Measurements from ENCODE around the gene SH3RF3.

The SH3RF3 gene

GRCh38 chr2:109486711-109487535 lies 357.9 kb downstream of the SH3RF3 start:
- no peak for DNase-seq

GRCh38 chr2:109487536-109487869 lies 358.5 kb downstream of the SH3RF3 start:
- DNase-seq = no peak

GRCh38 chr2:109487871-109488655 lies 359.1 kb downstream of the SH3RF3 start:
- no peak for DNase-seq

GRCh38 chr2:109489296-109489695 lies 360.3 kb downstream of the SH3RF3 start:
- no peak for DNase-seq

GRCh38 chr2:109493176-109493935 lies 364.4 kb downstream of the SH3RF3 start:
- no peak for DNase-seq

- no peak for DNase-seq
Observed at GRCh38 chr2:109494351-109494750, 365.3 kb downstream of the SH3RF3 start.

- no peak for DNase-seq
Observed at GRCh38 chr2:109497463-109497862, 368.5 kb downstream of the SH3RF3 start.

GRCh38 chr2:109497911-109498870 lies 369.2 kb downstream of the SH3RF3 start:
- no peak for DNase-seq

- DNase-seq = no peak
Observed at GRCh38 chr2:109498906-109499305, 369.9 kb downstream of the SH3RF3 start.

- DNase-seq = no peak
Observed at GRCh38 chr2:109499566-109499965, 370.6 kb downstream of the SH3RF3 start.

GRCh38 chr2:109500910-109501309 lies 371.9 kb downstream of the SH3RF3 start:
- DNase-seq = no peak

- no peak for DNase-seq
Observed at GRCh38 chr2:109501461-109501860, 372.5 kb downstream of the SH3RF3 start.

GRCh38 chr2:109503191-109503590 lies 374.2 kb downstream of the SH3RF3 start:
- DNase-seq = no peak

- no peak for DNase-seq
Observed at GRCh38 chr2:109507217-109507616, 378.2 kb downstream of the SH3RF3 start.

GRCh38 chr2:109507828-109508227 lies 378.8 kb downstream of the SH3RF3 start:
- DNase-seq = no peak

- no peak for DNase-seq
Observed at GRCh38 chr2:109508556-109508955, 379.6 kb downstream of the SH3RF3 start.

- DNase-seq = peak; percentile 80
Observed at GRCh38 chr2:109510136-109511028, 381.4 kb downstream of the SH3RF3 start.

GRCh38 chr2:109511168-109511567 lies 382.2 kb downstream of the SH3RF3 start:
- no peak for DNase-seq

GRCh38 chr2:109512076-109512475 lies 383.1 kb downstream of the SH3RF3 start:
- DNase-seq = no peak

- DNase-seq = no peak
Observed at GRCh38 chr2:109513230-109513629, 384.2 kb downstream of the SH3RF3 start.
